LNCaP clone FGC (cell line): Measurements from ENCODE around the gene CCDC106.
A peak's percentile ranks its signal among the peaks of the same experiment; 100 is the strongest.

ENCODE experiments used
- DNase-seq: peaks from one replicate; pipeline ENCODE4 v3.0.0-alpha.2; 2011; ENCODE audit warnings: low read depth
- H3K4me3 ChIP-seq: 2 replicates; pipeline ENCODE4 v1.5.1; 2011; ENCODE audit warnings: mild to moderate bottlenecking, low read depth, low read length, control low read depth
- TF ChIP-seq, protein P1 (sequence below): IDR thresholded peaks from 2 replicates; pipeline ENCODE4 v1.5.1; 2012; ENCODE audit warnings: mild to moderate bottlenecking; ENCODE audit not compliant: control insufficient read depth, insufficient read depth; ENCODE audit errors: extremely low read depth

CCDC106 gene

DNA sequence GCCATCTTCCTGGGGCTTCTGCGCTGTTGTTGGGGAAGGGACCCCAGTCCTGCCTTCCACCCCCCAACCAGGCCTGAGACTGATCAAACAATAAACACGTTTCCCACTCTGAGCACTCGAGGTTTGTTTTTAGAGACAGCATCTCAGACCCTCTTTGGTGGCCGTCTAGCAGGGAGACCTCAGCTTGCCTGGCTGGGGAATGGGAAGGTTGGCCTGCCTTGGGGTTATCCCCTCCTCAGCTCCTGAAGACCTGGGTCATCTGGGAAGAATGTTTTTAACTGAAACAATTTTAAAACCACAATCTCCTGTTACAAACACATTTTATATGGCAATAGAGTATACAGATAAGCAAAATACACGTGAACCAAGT lies 2.5 kb upstream of the CCDC106 start:
- TF ChIP-seq, protein P1, sequence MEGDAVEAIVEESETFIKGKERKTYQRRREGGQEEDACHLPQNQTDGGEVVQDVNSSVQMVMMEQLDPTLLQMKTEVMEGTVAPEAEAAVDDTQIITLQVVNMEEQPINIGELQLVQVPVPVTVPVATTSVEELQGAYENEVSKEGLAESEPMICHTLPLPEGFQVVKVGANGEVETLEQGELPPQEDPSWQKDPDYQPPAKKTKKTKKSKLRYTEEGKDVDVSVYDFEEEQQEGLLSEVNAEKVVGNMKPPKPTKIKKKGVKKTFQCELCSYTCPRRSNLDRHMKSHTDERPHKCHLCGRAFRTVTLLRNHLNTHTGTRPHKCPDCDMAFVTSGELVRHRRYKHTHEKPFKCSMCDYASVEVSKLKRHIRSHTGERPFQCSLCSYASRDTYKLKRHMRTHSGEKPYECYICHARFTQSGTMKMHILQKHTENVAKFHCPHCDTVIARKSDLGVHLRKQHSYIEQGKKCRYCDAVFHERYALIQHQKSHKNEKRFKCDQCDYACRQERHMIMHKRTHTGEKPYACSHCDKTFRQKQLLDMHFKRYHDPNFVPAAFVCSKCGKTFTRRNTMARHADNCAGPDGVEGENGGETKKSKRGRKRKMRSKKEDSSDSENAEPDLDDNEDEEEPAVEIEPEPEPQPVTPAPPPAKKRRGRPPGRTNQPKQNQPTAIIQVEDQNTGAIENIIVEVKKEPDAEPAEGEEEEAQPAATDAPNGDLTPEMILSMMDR: no peak
- H3K4me3 ChIP-seq: no peak overlapping the region
- no peak for DNase-seq

DNA sequence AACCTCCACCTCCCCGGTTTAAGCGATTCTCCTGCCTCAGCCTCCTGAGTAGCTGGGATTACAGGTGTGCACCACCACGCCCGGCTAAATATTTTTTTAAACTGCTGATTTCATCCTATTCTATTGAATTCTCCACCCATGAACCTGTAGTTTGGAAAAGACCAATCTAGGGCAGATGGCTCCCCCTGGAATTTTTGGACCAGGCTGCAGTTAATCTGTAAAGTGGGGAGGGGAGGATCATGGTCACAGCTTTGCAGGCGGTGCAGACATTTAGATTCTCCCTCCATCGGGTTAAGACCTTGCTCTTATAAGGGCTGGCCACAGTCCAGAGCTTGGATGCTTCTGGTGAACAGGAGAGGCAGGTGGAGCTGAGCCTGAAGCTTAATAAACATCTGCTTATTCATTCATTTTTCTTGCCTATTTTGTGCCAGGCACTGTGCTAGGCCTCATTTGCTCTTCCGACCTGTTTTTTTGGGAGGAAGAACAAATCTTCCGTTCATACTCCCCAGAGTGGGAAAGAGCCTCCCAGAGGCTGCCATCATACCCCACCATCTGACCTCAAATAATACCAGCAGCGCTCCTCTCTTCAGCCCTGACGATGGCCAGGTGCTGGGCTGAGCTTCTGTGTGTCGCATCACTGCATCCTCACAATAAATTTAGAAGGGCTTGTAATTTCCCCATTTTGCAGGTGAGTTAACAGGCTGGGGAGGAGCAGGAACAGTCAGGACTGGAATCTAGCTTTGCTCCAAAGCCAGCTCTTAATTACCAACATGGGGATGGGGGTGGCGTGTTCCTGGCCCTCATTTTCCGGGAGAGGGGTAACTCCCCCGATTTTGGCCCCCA lies 902 bp upstream of the CCDC106 start:
- peak overlapping the region; percentile 84 for H3K4me3 ChIP-seq
- TF ChIP-seq, protein P1: no peak
- no peak for DNase-seq

- H3K4me3 ChIP-seq: peak overlapping the region; percentile 84
- DNase-seq: no peak
- TF ChIP-seq, protein P1: no peak
Observed at GRCh38 chr19:55648585-55649267, 714 bp downstream of the CCDC106 start.

DNA sequence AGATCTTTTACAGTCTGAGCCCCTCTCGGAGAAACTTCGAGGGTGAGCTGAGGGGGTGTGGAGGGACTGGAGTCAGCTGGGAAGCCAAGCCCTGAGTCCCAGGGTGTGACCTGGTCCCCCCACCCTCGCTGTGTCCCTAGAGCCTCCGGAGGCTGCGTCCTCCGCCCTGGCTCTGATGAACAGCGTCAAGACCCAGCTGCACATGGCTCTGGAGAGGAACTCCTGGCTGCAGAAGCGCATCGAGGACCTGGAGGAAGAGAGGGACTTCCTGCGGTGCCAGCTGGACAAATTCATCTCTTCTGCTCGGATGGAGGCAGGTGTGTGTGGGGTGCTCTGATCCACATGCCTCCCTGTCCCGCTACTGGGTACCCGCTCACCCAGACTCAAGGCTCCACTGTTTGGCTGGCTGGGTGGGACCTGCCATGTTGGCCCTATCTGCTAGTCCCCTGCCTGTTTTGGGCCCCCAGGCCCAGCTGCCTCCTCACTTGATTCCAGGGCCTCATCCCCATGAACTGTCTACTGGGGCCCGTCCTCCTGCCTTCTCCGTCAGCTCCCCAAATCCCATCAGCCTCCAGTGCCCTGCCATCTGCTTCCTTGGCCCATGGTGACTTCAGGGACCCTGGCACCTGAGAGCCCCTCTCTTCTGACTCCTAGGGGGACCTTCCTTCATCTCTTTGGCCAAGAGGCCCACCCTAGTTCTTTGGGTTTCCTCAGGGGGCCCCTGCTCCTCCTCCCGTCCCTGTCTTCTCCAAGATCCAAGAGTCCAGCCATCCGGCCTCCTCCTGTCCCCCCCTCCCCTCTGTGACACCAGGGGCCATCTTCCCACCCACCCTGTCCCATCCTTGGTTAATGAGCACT lies 1.5 kb downstream of the CCDC106 start:
- TF ChIP-seq, protein P1: no peak
- peak overlapping the region; percentile 84 for H3K4me3 ChIP-seq
- DNase-seq: no peak

- TF ChIP-seq, protein P1: no peak
- no peak for DNase-seq
- H3K4me3 ChIP-seq: no peak overlapping the region
Observed at GRCh38 chr19:55650126-55650557, 2.1 kb downstream of the CCDC106 start.

- H3K4me3 ChIP-seq: no peak overlapping the region
- TF ChIP-seq, protein P1: no peak
- no peak for DNase-seq
Observed at GRCh38 chr19:55650602-55651230, 2.7 kb downstream of the CCDC106 start.
